ENCODE results near the gene SLC39A13. TPM values are rescaled to one million over a fixed set of nuclear protein-coding genes. Genes with fewer than 3 reads are reported as not detected.

The SLC39A13 gene
- 10 to 100 TPM; 51.3 to 84.3 (median 66.8) TPM for total RNA-seq

DNA sequence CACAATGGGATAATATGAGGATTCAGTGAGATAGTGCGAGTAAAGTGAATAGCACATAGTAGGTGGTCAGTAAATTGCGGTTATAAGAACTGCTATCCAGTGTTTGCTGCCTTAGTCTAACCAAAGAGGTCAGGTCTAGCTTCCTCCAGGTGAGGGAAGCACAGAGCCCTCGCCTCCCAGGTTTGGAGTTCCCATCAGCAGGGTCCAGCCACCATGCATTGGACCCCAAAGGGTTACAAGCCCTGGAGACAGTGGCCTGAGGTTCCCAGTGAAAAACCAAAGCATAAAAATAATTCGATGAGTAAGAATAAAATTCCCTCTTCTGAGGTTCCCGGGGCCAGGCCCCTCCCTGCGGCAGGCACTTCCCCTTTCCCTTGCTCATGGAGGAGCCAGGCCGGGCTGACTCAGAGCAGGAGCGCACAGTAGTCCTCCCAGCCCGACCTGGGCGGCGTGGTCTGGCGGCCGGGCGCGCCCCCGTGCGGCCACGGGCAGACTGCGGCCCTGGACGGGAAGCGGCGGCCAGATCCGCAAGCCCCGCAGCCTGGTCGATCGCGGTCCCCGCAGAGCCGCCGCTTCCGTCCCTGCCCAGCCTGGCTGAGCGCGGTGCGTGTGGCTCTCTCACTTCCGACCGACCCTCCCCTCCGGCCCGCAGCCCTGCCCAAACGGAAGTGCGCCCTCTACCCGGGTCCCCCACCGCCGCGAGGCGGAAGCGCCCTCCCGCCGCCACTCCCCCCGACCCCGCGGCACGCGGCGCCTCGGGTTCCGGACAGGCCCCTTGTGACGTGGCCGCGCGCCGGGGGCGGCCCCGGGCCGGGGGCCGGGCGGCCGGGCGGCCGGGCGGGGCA lies at the start of gene SLC39A13:
Gene SLC39A13, plus strand, starts transcription at position 845 of the 845 bp plus-strand sequence. CDS start 1,505 bp downstream, outside the sequence.
- DNase-seq: peak; percentile 92 to 94
- no peaks in the 10 kb centered on the region for H3K36me3 ChIP-seq
- intact Hi-C loops (cut with DNase I): no loop called here
- H3K27ac ChIP-seq: peak within 1 kb of the TSS; percentile 87 to 96 (median 95)
- peaks cover 22 to 32% of the 10 kb centered on the region in 2 donors for H3K4me1 ChIP-seq
- H3K4me3 ChIP-seq (replicated peaks in 1 of 3): peak within 1 kb of the TSS; percentile 29 to 84 (median 61)
- TF ChIP-seq, protein P1, sequence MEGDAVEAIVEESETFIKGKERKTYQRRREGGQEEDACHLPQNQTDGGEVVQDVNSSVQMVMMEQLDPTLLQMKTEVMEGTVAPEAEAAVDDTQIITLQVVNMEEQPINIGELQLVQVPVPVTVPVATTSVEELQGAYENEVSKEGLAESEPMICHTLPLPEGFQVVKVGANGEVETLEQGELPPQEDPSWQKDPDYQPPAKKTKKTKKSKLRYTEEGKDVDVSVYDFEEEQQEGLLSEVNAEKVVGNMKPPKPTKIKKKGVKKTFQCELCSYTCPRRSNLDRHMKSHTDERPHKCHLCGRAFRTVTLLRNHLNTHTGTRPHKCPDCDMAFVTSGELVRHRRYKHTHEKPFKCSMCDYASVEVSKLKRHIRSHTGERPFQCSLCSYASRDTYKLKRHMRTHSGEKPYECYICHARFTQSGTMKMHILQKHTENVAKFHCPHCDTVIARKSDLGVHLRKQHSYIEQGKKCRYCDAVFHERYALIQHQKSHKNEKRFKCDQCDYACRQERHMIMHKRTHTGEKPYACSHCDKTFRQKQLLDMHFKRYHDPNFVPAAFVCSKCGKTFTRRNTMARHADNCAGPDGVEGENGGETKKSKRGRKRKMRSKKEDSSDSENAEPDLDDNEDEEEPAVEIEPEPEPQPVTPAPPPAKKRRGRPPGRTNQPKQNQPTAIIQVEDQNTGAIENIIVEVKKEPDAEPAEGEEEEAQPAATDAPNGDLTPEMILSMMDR (IDR thresholded peaks at IDR 0.05): peak; percentile 42 to 96 (median 76)
- peak in 1 of 2 donors; percentile 92 for TF ChIP-seq POLR2A (IDR thresholded peaks at IDR 0.05)
- WGBS, 2 donors: 2 to 14% methylated on average over 5 to 39 of the region's 70 CpGs
- H3K27me3 ChIP-seq: no peaks in the 10 kb centered on the region
- no peaks in the 10 kb centered on the region for H3K9me3 ChIP-seq

DNA sequence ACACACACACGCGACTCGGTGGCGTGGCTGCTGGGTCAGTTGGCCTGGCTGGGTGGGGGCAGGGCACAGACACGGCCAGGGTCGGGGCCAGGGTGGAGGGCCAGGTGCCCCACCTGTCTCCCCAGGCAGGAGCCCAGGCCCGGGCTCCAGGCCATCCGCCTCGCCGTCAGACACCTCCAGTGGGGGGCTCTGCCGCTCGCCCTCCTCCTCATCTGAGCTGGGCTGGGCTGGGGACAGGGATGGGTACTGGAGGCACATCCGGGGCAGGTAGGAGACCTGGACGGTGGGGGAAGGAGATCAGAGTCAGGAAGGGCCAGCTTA lies 49.7 kb upstream of the SLC39A13 start:
- TF ChIP-seq, protein P1 (IDR thresholded peaks at IDR 0.05): no peak
- no peak for TF ChIP-seq POLR2A (IDR thresholded peaks at IDR 0.05)
- no peak overlapping the region for H3K27ac ChIP-seq
- peaks cover 4 to 7% of the 10 kb centered on the region in 2 donors for H3K4me1 ChIP-seq
- H3K9me3 ChIP-seq: no peaks in the 10 kb centered on the region
- H3K36me3 ChIP-seq: no peaks in the 10 kb centered on the region
- intact Hi-C loops (cut with DNase I): loop anchor here (5.0 to 10.0 kb wide), 3 partner anchors 181 to 474 kb away; partner anchors contain the start of gene ARFGAP2
- H3K27me3 ChIP-seq: no peaks in the 10 kb centered on the region
- H3K4me3 ChIP-seq (replicated peaks in 1 of 3): no peak overlapping the region
- WGBS, 2 donors: 79 to 85% methylated on average over 11 to 12 of the region's 14 CpGs
- no peak for DNase-seq

DNA sequence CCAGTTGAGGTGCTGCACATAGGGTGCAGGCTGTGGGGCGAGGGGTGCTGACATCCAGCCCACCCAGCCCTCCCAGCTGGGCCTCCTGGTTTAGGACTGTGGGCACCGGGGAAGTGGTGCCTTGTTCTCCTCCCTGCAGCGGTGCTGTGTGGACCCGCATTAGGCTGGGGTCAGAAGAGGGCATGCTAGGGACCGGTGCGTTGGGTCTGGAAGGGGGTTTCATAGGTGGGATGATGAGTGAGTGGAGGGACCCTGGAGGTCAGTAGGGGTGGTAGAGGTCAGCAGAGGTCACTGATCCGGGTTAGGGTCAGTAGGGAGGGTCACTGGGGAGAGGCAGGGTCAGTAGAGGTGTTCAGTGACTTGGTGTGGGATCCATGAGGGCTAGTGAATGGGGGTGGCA lies 49.2 kb upstream of the SLC39A13 start:
- DNase-seq: no peak
- Histone ChIP-seq H3K4me1 (peaks cover 4 to 7% of the 10 kb centered on the region in 2 donors), H3K9me3 (no peaks in the 10 kb centered on the region), H3K36me3 (no peaks in the 10 kb centered on the region), H3K27ac (no peak overlapping the region), H3K27me3 (no peaks in the 10 kb centered on the region), H3K4me3 (replicated peaks in 1 of 3) (no peak overlapping the region)
- intact Hi-C loops (cut with DNase I): loop anchor here (5.0 to 10.0 kb wide), 3 partner anchors 182 to 474 kb away; partner anchors contain the start of gene ARFGAP2
- WGBS, 2 donors: 89 to 90% methylated on average over 7 of the region's 7 CpGs
- TF ChIP-seq, protein P1 (IDR thresholded peaks at IDR 0.05): no peak
- TF ChIP-seq POLR2A (IDR thresholded peaks at IDR 0.05): no peak

DNA sequence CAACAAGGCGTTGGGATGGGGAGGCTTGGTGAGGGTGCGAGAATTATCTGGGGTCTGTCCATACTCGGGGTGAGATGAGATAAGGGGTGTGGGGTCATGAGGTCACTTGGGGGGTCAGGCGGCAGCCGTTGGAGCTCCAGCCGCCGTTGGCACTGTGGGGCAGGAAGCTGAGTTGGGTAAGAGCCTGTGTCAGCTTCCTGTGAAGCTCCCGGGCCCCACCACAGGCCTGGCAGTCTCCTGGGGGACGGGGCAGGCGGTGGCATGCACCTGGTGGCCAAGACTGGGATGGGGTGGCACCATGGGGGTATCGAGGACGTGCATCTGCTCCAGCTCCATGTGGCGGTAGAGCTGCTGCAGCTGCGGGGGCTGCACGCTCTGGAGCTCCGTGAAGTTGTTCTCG lies 48.8 kb upstream of the SLC39A13 start:
- Histone ChIP-seq H3K27me3 (no peaks in the 10 kb centered on the region), H3K4me1 (peaks cover 4% of the 10 kb centered on the region in 2 donors), H3K27ac (no peak overlapping the region), H3K36me3 (no peaks in the 10 kb centered on the region), H3K9me3 (no peaks in the 10 kb centered on the region), H3K4me3 (replicated peaks in 1 of 3) (no peak overlapping the region)
- WGBS, 2 donors: 77 to 81% methylated on average over 15 to 17 of the region's 17 CpGs
- no peak for DNase-seq
- no peak for TF ChIP-seq POLR2A (IDR thresholded peaks at IDR 0.05)
- TF ChIP-seq, protein P1 (IDR thresholded peaks at IDR 0.05): no peak
- intact Hi-C loops (cut with DNase I): loop anchor here (5.0 to 10.0 kb wide), 3 partner anchors 182 to 475 kb away; partner anchors contain the start of gene ARFGAP2

DNA sequence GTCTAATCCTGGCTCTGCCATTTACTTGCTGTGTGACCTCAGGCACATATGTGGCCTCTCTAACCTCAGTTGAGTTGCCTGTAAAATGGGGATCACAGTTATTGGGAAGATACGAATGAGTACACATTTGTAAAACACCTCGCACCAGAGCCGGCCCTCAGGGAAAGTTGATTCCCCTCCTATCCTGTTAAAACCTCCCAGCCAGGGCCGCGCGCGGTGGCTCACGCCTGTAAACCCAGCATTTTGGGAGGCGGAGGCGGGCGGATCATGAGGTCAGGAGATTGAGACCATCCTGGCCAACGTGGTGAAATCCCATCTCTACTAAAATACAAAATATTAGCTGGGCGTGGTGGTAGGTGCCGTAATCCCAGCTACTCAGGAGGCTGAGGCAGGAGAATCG lies 48.0 kb upstream of the SLC39A13 start:
- WGBS, 2 donors: 94 to 96% methylated on average over 15 of the region's 15 CpGs

More for the DNA sequence above, 48.0 kb upstream of the SLC39A13 start:
- Histone ChIP-seq H3K36me3 (no peaks in the 10 kb centered on the region), H3K9me3 (no peaks in the 10 kb centered on the region), H3K27ac (no peak overlapping the region), H3K27me3 (no peaks in the 10 kb centered on the region), H3K4me1 (no peaks in the 10 kb centered on the region), H3K4me3 (replicated peaks in 1 of 3) (no peak overlapping the region)
- intact Hi-C loops (cut with DNase I): no loop called here
- DNase-seq: no peak
- TF ChIP-seq, protein P1 (IDR thresholded peaks at IDR 0.05): no peak
- no peak for TF ChIP-seq POLR2A (IDR thresholded peaks at IDR 0.05)

Measured in thyroid gland (tissue), 4 donors.